Thyroid gland (tissue), 4 donors: ENCODE measurements around the gene MRRF. TPM values are rescaled to one million over a fixed set of nuclear protein-coding genes. Genes with fewer than 3 reads are reported as not detected.

Experiments used
- DNase-seq, 2 donors: peaks; one replicate each; pipeline ENCODE4 v3.0.0-alpha.2; 2019
- H3K27ac ChIP-seq, 3 donors: fragments of 200-600 bp; sonication (generic); 1 replicate in 2 of 3; 2 replicates in 1 of 3; pipeline ENCODE4 v1.5.1; 2016 to 2019; ENCODE audit warnings: mild to moderate bottlenecking in 1 of 3, moderate library complexity in 1 of 3
- H3K27me3 ChIP-seq: fragments of 200-600 bp; sonication (generic); one replicate; pipeline ENCODE4 v1.5.1; 2019
- H3K36me3 ChIP-seq, 2 donors: fragments of 200-600 bp; sonication (generic); one replicate each; pipeline ENCODE4 v1.5.1; 2016 to 2019
- H3K4me1 ChIP-seq, 2 donors: fragments of 200-600 bp; sonication (generic); one replicate each; pipeline ENCODE4 v1.5.1; 2017 to 2019
- H3K4me3 ChIP-seq, 3 donors: fragments of 200-600 bp; sonication (generic); replicated peaks in 1 of 3; 1 replicate in 2 of 3; 2 replicates in 1 of 3; pipeline ENCODE4 v1.5.1; 2016; ENCODE audit warnings: mild to moderate bottlenecking in 1 of 3
- H3K9me3 ChIP-seq: fragments of 200-600 bp; sonication (generic); one replicate; pipeline ENCODE4 v1.5.1; 2017
- CTCF ChIP-seq, 6 experiments: fragments of 200-600 bp in 3 of 6; fragments of 450-650 bp in 3 of 6; sonication (generic) in 3 of 6; IDR thresholded peaks; one replicate each; pipeline ENCODE4 v1.5.1; 2016 to 2019; ENCODE audit warnings: antibody characterized with exemption in 6 of 6, mild to moderate bottlenecking in 2 of 6, inconsistent platforms in 1 of 6, moderate library complexity in 1 of 6
- POLR2A ChIP-seq, 2 donors: fragments of 450-650 bp; IDR thresholded peaks; one replicate each; pipeline ENCODE4 v1.6.1; 2017; ENCODE audit warnings: antibody characterized with exemption in 2 of 2, mild to moderate bottlenecking in 2 of 2, moderate library complexity in 1 of 2
- WGBS, 2 donors: methylation state at CpG; one replicate each; pipeline ENCODE4 v1.1.5; 2017; 5-methylcytosine and 5-hydroxymethylcytosine counted together
- intact Hi-C: fragments of 100-400 bp; cut with DNase I; formaldehyde crosslinking; loops from one replicate; pipeline ENCODE4 v1.15.1; 2023
- total RNA-seq, 4 donors: library from RNA; depleted of rRNA; stranded (reverse); fragments of >200 nt; gene quantifications; one replicate each; pipeline ENCODE4 v1.2.3, GENCODE V29; 2016

MRRF gene
- 10 to 100 TPM; 40.9 to 56.0 (median 52.0) TPM for total RNA-seq

GRCh38 chr9:122264360-122265148 is at the start of gene MRRF, which contains the start of gene RBM18:
MRRF (plus strand) TSS chr9:122264882; CDS start chr9:122270892, 6,010 bp downstream.
RBM18 (minus strand) TSS chr9:122264840; CDS start chr9:122261492, 3,348 bp downstream.
- H3K27ac ChIP-seq: peak within 1 kb of the TSS; percentile 56 to 90 (median 83)
- 0% methylated on average over 8 to 45 of the region's 60 CpGs for WGBS, 2 donors
- peaks cover 8 to 16% of the 10 kb centered on the region in 2 donors for H3K36me3 ChIP-seq
- peak within 1 kb of the TSS; percentile 2 to 68 (median 61) for H3K4me3 ChIP-seq
- peaks cover 21 to 34% of the 10 kb centered on the region in 2 donors for H3K4me1 ChIP-seq
- TF ChIP-seq POLR2A (IDR thresholded peaks at IDR 0.05) (peak in 1 of 2 donors; percentile 77), CTCF (IDR thresholded peaks at IDR 0.05) (peak in 2 of 6 experiments; percentile 5 to 33)
- no peaks in the 10 kb centered on the region for H3K27me3 ChIP-seq
- intact Hi-C loops: no loop called here
- DNase-seq: peak; percentile 87
- no peaks in the 10 kb centered on the region for H3K9me3 ChIP-seq

GRCh38 chr9:122215663-122216062 is 49.0 kb upstream of the MRRF start:
- H3K27ac ChIP-seq: no peak overlapping the region

GRCh38 chr9:122216138-122216797 is 48.4 kb upstream of the MRRF start:
- DNase-seq: no peak
- no peaks in the 10 kb centered on the region for H3K36me3 ChIP-seq
- H3K4me1 ChIP-seq: peaks cover 27 to 44% of the 10 kb centered on the region in 2 donors
- intact Hi-C loops: no loop called here
- no peak overlapping the region for H3K4me3 ChIP-seq
- no peaks in the 10 kb centered on the region for H3K9me3 ChIP-seq
- H3K27ac ChIP-seq: no peak overlapping the region
- TF ChIP-seq POLR2A (IDR thresholded peaks at IDR 0.05) (no peak), CTCF (IDR thresholded peaks at IDR 0.05) (no peak)
- WGBS, 2 donors: 68 to 75% methylated on average over 4 of the region's 4 CpGs
- peaks cover 54% of the 10 kb centered on the region for H3K27me3 ChIP-seq

More at GRCh38 chr9:122215663-122216062, 49.0 kb upstream of the MRRF start:
- H3K36me3 ChIP-seq: no peaks in the 10 kb centered on the region
- H3K4me3 ChIP-seq: no peak overlapping the region
- DNase-seq: no peak
- no peaks in the 10 kb centered on the region for H3K9me3 ChIP-seq
- TF ChIP-seq POLR2A (IDR thresholded peaks at IDR 0.05): no peak
- no peak for TF ChIP-seq CTCF (IDR thresholded peaks at IDR 0.05)
- WGBS, 2 donors: 100% methylated on average over 1 of the region's 1 CpG; no CpG with 5 or more reads in 1 of the 2 donors
- H3K4me1 ChIP-seq: peaks cover 27 to 40% of the 10 kb centered on the region in 2 donors
- intact Hi-C loops: no loop called here
- peaks cover 48% of the 10 kb centered on the region for H3K27me3 ChIP-seq

- no peak for DNase-seq
- 40 to 44% methylated on average over 14 to 24 of the region's 35 CpGs for WGBS, 2 donors
- Histone ChIP-seq H3K4me3 (no peak overlapping the region), H3K36me3 (no peaks in the 10 kb centered on the region), H3K9me3 (no peaks in the 10 kb centered on the region), H3K4me1 (peaks cover 27 to 44% of the 10 kb centered on the region in 2 donors), H3K27me3 (peaks cover 61% of the 10 kb centered on the region), H3K27ac (no peak overlapping the region)
- intact Hi-C loops: no loop called here
- TF ChIP-seq POLR2A (IDR thresholded peaks at IDR 0.05) (no peak), CTCF (IDR thresholded peaks at IDR 0.05) (no peak)
Measured at GRCh38 chr9:122216798-122217418, 47.8 kb upstream of the MRRF start.
